ENCODE results near the gene CD84.

CD84 gene

DNA sequence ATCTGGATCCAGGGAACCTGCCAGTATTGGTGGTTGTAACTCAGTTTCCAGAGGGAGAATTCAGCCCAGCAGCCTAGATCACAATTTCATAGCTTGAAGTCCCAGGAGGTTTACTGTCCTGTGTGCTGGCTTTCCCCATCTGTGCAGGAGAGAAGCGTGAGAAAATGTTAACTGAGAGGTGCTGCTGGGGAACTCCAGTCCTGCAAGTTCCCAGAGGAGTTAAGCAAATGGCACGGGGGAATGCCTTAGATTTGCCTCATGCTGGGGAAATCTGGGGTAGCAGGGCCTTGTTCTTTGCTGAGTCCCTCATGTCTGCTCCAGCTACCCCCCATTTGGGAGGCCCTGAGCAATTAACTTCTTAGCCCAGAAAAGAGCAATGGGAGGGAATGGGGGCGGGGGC is 31.1 kb downstream of the CD84 start:
- no peaks in the 10 kb centered on the region for H3K36me3 ChIP-seq (ENCODE audit: insufficient read depth, low read length)
- TF ChIP-seq EZH2 (IDR thresholded peaks at IDR 0.05), result no peak
- TF ChIP-seq FOXP2 (optimal IDR thresholded peaks at IDR 0.05; ENCODE audit: control extremely low read depth, extremely low read length, insufficient read depth), result no peak
- TF ChIP-seq POLR2AphosphoS5 (IDR thresholded peaks at IDR 0.05; ENCODE audit: borderline replicate concordance, low read depth, low read length), result no peak
- H3K27ac ChIP-seq, result no peak overlapping the region
- no peak overlapping the region for H3K4me3 ChIP-seq
- no peaks in the 10 kb centered on the region for H3K9me3 ChIP-seq (ENCODE audit: low read depth, low read length)
- DNase-seq (ENCODE audit: low read depth, low spot score), result no peak
- no peak overlapping the region for H3K9ac ChIP-seq (ENCODE audit: insufficient read length)

GRCh38 chr1:160547422-160547821 is 31.9 kb downstream of the CD84 start:
- Histone ChIP-seq H3K36me3 (ENCODE audit: insufficient read depth, low read length) (no peaks in the 10 kb centered on the region), H3K9me3 (ENCODE audit: low read depth, low read length) (no peaks in the 10 kb centered on the region), H3K9ac (ENCODE audit: insufficient read length) (no peak overlapping the region), H3K27ac (no peak overlapping the region), H3K4me3 (no peak overlapping the region)
- DNase-seq (ENCODE audit: low read depth, low spot score), result no peak
- TF ChIP-seq FOXP2 (optimal IDR thresholded peaks at IDR 0.05; ENCODE audit: control extremely low read depth, extremely low read length, insufficient read depth), result no peak
- no peak for TF ChIP-seq POLR2AphosphoS5 (IDR thresholded peaks at IDR 0.05; ENCODE audit: borderline replicate concordance, low read depth, low read length)
- no peak for TF ChIP-seq EZH2 (IDR thresholded peaks at IDR 0.05)

- no peak for DNase-seq (ENCODE audit: low read depth, low spot score)
- no peak overlapping the region for H3K4me3 ChIP-seq
- H3K9me3 ChIP-seq (ENCODE audit: low read depth, low read length), result no peaks in the 10 kb centered on the region
- no peak overlapping the region for H3K9ac ChIP-seq (ENCODE audit: insufficient read length)
- no peaks in the 10 kb centered on the region for H3K36me3 ChIP-seq (ENCODE audit: insufficient read depth, low read length)
- TF ChIP-seq FOXP2 (optimal IDR thresholded peaks at IDR 0.05; ENCODE audit: control extremely low read depth, extremely low read length, insufficient read depth), result no peak
- no peak for TF ChIP-seq EZH2 (IDR thresholded peaks at IDR 0.05)
- no peak for TF ChIP-seq POLR2AphosphoS5 (IDR thresholded peaks at IDR 0.05; ENCODE audit: borderline replicate concordance, low read depth, low read length)
- H3K27ac ChIP-seq, result no peak overlapping the region
Measured at GRCh38 chr1:160546942-160547341, 32.4 kb downstream of the CD84 start.

DNA sequence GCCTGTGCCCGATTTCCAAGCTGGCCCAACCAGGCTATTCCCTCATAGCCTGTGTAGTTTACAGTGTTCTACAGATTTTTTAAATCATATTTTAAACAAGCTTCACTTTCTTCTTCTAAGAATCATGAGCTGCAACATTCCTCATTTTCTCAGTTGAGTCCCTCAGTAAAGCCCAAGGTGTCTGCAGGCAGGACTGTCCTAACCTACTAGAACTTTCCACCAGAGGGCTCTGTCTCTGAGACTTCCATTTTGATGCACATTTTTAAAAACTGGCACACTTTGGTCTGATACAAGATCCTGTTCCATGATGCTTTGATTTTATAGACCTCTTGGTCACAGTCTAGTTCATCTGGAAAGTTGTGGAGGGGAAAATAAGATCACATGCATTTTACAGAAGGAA is 34.6 kb downstream of the CD84 start:
- no peak overlapping the region for H3K9ac ChIP-seq (ENCODE audit: insufficient read length)
- TF ChIP-seq FOXP2 (optimal IDR thresholded peaks at IDR 0.05; ENCODE audit: control extremely low read depth, extremely low read length, insufficient read depth), result no peak
- TF ChIP-seq EZH2 (IDR thresholded peaks at IDR 0.05), result no peak
- no peak for TF ChIP-seq POLR2AphosphoS5 (IDR thresholded peaks at IDR 0.05; ENCODE audit: borderline replicate concordance, low read depth, low read length)
- DNase-seq (ENCODE audit: low read depth, low spot score), result no peak

GRCh38 chr1:160542303-160542945 is 36.9 kb downstream of the CD84 start:
- DNase-seq (ENCODE audit: low read depth, low spot score), result no peak
- Histone ChIP-seq H3K4me3 (no peak overlapping the region), H3K9ac (ENCODE audit: insufficient read length) (no peak overlapping the region), H3K27ac (no peak overlapping the region), H3K9me3 (ENCODE audit: low read depth, low read length) (no peaks in the 10 kb centered on the region), H3K36me3 (ENCODE audit: insufficient read depth, low read length) (no peaks in the 10 kb centered on the region)
- TF ChIP-seq EZH2 (IDR thresholded peaks at IDR 0.05), result no peak
- no peak for TF ChIP-seq POLR2AphosphoS5 (IDR thresholded peaks at IDR 0.05; ENCODE audit: borderline replicate concordance, low read depth, low read length)
- TF ChIP-seq FOXP2 (optimal IDR thresholded peaks at IDR 0.05; ENCODE audit: control extremely low read depth, extremely low read length, insufficient read depth), result no peak

More for the DNA sequence above, 34.6 kb downstream of the CD84 start:
- Histone ChIP-seq H3K36me3 (ENCODE audit: insufficient read depth, low read length) (no peaks in the 10 kb centered on the region), H3K4me3 (no peak overlapping the region), H3K27ac (no peak overlapping the region), H3K9me3 (ENCODE audit: low read depth, low read length) (no peaks in the 10 kb centered on the region)

DNA sequence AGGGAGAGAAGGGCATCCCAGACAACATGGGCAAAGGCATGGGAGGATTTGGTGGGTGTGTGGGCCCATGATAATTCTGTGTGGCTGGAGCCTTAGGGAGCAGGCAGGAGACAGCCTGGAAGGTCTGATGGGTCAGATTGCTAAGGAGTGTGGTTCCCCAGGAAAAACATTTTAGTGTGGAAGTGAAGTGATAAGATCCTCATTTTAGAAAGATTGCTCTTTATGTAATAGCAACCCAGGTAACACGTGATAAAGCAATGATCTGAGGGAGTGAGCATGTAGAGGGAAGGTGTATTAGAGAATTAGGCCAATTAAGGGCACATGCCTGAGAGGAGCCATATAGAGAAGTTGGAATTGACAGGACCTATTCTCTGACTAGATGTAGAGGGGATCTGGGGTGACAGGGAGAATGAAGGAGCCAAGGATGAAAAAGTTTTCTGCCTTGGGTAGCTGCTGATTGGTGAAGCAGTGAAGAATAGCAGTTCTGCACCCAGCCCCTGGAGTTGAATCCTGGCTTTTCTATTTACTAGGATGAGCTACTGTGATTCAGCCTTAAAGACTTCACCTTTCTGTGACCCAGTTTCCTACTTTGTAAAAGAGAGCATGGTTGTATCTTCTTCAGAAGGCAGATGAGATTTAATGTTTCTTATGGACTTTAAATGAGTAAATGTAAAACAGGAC is 37.5 kb downstream of the CD84 start:
- Histone ChIP-seq H3K9ac (ENCODE audit: insufficient read length) (no peak overlapping the region), H3K27ac (no peak overlapping the region), H3K36me3 (ENCODE audit: insufficient read depth, low read length) (no peaks in the 10 kb centered on the region), H3K4me3 (no peak overlapping the region), H3K9me3 (ENCODE audit: low read depth, low read length) (no peaks in the 10 kb centered on the region)
- DNase-seq (ENCODE audit: low read depth, low spot score), result no peak
- TF ChIP-seq EZH2 (IDR thresholded peaks at IDR 0.05), result no peak
- TF ChIP-seq POLR2AphosphoS5 (IDR thresholded peaks at IDR 0.05; ENCODE audit: borderline replicate concordance, low read depth, low read length), result no peak
- TF ChIP-seq FOXP2 (optimal IDR thresholded peaks at IDR 0.05; ENCODE audit: control extremely low read depth, extremely low read length, insufficient read depth), result no peak

GRCh38 chr1:160540859-160541233 is 38.5 kb downstream of the CD84 start:
- H3K9ac ChIP-seq (ENCODE audit: insufficient read length), result no peak overlapping the region
- H3K27ac ChIP-seq, result no peak overlapping the region
- H3K4me3 ChIP-seq, result no peak overlapping the region
- H3K9me3 ChIP-seq (ENCODE audit: low read depth, low read length), result no peaks in the 10 kb centered on the region
- TF ChIP-seq EZH2 (IDR thresholded peaks at IDR 0.05), result no peak
- no peaks in the 10 kb centered on the region for H3K36me3 ChIP-seq (ENCODE audit: insufficient read depth, low read length)
- no peak for DNase-seq (ENCODE audit: low read depth, low spot score)

DNA sequence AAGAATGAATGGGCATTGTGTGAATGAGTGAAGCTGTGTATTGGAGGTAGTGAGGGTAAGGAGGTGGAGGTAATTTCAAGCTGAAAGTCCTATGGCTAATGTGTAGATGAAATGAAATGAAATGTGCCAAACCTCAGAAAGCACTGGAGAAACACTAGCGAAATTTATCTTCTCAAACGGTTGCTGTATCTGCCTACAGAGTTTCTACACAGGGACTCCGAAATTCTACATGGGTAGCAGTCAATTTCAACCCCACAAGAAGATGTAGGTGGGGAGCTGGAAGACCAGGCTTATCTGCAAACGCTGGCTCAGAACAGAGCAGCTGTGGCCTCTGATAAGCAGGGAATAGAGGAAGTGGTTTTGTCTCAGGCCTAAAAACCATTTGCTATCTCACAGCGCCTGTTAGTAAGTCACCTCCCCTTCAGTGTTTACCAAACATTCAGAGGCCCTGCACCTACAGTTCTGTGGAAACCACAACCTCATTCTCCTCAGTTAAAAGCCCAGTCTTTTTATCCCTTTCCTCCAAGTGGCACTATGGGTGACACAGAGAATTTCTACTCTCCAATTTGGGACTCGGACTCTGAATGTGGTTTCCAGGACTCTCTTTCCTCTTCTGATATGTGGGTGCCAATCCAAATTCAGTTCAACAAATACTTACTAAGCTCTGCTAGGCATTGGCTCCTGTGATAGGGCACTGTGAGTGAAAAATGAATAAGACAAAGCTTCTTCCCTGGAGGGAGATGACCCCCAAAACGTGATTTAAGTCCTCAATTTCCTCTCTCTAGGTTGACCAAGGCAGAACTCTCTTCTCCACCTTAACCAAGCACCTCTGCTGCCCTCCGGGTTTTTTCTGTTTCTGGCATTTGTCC is 39.1 kb downstream of the CD84 start:
- no peak for DNase-seq (ENCODE audit: low read depth, low spot score)
- Histone ChIP-seq H3K9ac (ENCODE audit: insufficient read length) (no peak overlapping the region), H3K4me3 (no peak overlapping the region), H3K27ac (no peak overlapping the region), H3K9me3 (ENCODE audit: low read depth, low read length) (no peaks in the 10 kb centered on the region), H3K36me3 (ENCODE audit: insufficient read depth, low read length) (no peaks in the 10 kb centered on the region)
- TF ChIP-seq EZH2 (IDR thresholded peaks at IDR 0.05) (no peak), POLR2AphosphoS5 (IDR thresholded peaks at IDR 0.05; ENCODE audit: borderline replicate concordance, low read depth, low read length) (no peak), FOXP2 (optimal IDR thresholded peaks at IDR 0.05; ENCODE audit: control extremely low read depth, extremely low read length, insufficient read depth) (no peak)

All from SK-N-MC (cell line).